SK-N-SH (cell line): Measurements from ENCODE around the gene RBM10. TPM values are rescaled to one million over a fixed set of nuclear protein-coding genes. Genes with fewer than 3 reads are reported as not detected.
A peak's percentile ranks its signal among the peaks of the same experiment; 100 is the strongest.

Experiments
- CTCF ChIA-PET: fragments of 300-600, 350-600 bp; formaldehyde crosslinking; extraction: SDS; loops from one replicate; lab custom pipeline; 2021; lab: Yijun Ruan, JAX
- POLR2A ChIA-PET: fragments of 350-600 bp; sonication (Branson Sonifier 250); formaldehyde crosslinking; extraction: SDS; loops from one replicate; lab custom pipeline; 2020; ENCODE audit warnings: antibody characterized with exemption, inconsistent platforms; lab: Yijun Ruan, JAX
- DNase-seq: peaks from one replicate; pipeline ENCODE4 v3.0.0; 2012
- H2AFZ ChIP-seq: fragments of 200-600 bp; sonication (generic); 2 replicates; pipeline ENCODE4 v1.8.1; 2016; ENCODE audit warnings: antibody characterized with exemption, mild to moderate bottlenecking, low read depth
- H3F3A ChIP-seq: fragments of 200-600 bp; sonication (generic); replicated peaks from 2 replicates; pipeline ENCODE3; 2016; ENCODE audit warnings: antibody characterized with exemption, mild to moderate bottlenecking; ENCODE audit not compliant: insufficient read depth
- H3K27ac ChIP-seq, 2 experiments: fragments of 200-500 bp in 1 of 2; fragments of 200-600 bp in 1 of 2; sonication (Bioruptor generic) in 1 of 2; sonication (generic), shearing (Covaris generic) in 1 of 2; 2 replicates each; pipeline versions ENCODE4 v1.5.1 to v1.6.1; 2014 to 2016; ENCODE audit warnings: low read depth in 2 of 2, inconsistent platforms in 1 of 2, low read length in 1 of 2, mild to moderate bottlenecking in 1 of 2, mixed read lengths in 1 of 2
- H3K27me3 ChIP-seq: fragments of 200-600 bp; sonication (generic), shearing (Covaris generic); 2 replicates; pipeline ENCODE4 v1.6.1; 2016; ENCODE audit warnings: mixed run types; ENCODE audit not compliant: insufficient read depth
- H3K36me3 ChIP-seq, 2 experiments: fragments of 200-500 bp in 1 of 2; fragments of 200-600 bp in 1 of 2; sonication (Bioruptor generic) in 1 of 2; sonication (generic) in 1 of 2; replicated peaks in 1 of 2; 2 replicates each; pipeline versions ENCODE3 to v1.5.1; 2014 to 2016; ENCODE audit warnings: low read length in 1 of 2, mild to moderate bottlenecking in 1 of 2; ENCODE audit not compliant: insufficient read depth in 2 of 2, control insufficient read depth in 1 of 2
- H3K4me1 ChIP-seq, 2 experiments: fragments of 200-500 bp in 1 of 2; fragments of 200-600 bp in 1 of 2; sonication (Bioruptor generic) in 1 of 2; sonication (generic), shearing (Covaris generic) in 1 of 2; 2 replicates each; pipeline versions ENCODE4 v1.5.1 to v1.6.1; 2014 to 2016; ENCODE audit warnings: low read depth in 1 of 2, low read length in 1 of 2, mixed run types in 1 of 2; ENCODE audit not compliant: insufficient read depth in 2 of 2, control insufficient read depth in 1 of 2
- H3K4me2 ChIP-seq: fragments of 200-600 bp; sonication (generic), shearing (Covaris generic); 2 replicates; pipeline ENCODE4 v1.6.1; 2017; ENCODE audit warnings: mixed run types
- H3K4me3 ChIP-seq, 2 experiments: fragments of 200-500 bp in 1 of 2; fragments of 200-600 bp in 1 of 2; sonication (Bioruptor generic) in 1 of 2; sonication (generic), shearing (Covaris generic) in 1 of 2; 2 replicates each; pipeline versions ENCODE4 v1.5.1 to v1.8.1; 2014 to 2016; ENCODE audit warnings: low read depth in 2 of 2, inconsistent platforms in 1 of 2, low read length in 1 of 2, mild to moderate bottlenecking in 1 of 2, mixed read lengths in 1 of 2, moderate library complexity in 1 of 2
- H3K79me2 ChIP-seq: fragments of 200-600 bp; sonication (generic); 2 replicates; pipeline ENCODE4 v1.8.1; 2017; ENCODE audit warnings: mild to moderate bottlenecking; ENCODE audit not compliant: insufficient read depth
- H3K9ac ChIP-seq: fragments of 200-600 bp; sonication (generic); 2 replicates; pipeline ENCODE4 v1.6.1; 2017; ENCODE audit warnings: mixed run types
- H3K9me2 ChIP-seq: fragments of 200-600 bp; sonication (generic); 2 replicates; pipeline ENCODE4 v1.6.1; 2017; ENCODE audit warnings: mixed run types
- H3K9me3 ChIP-seq: fragments of 200-600 bp; sonication (generic); 2 replicates; pipeline ENCODE4 v1.6.1; 2017; ENCODE audit warnings: mixed run types, mild to moderate bottlenecking, moderate library complexity
- H4K20me1 ChIP-seq: fragments of 200-600 bp; sonication (generic); 2 replicates; pipeline ENCODE4 v1.6.1; 2017; ENCODE audit warnings: mild to moderate bottlenecking, mixed run types; ENCODE audit not compliant: insufficient read depth
- CHD2 ChIP-seq: fragments of 150-350 bp; IDR thresholded peaks from 2 replicates; pipeline ENCODE4 v1.6.1; 2018; ENCODE audit warnings: low read length; ENCODE audit not compliant: partially characterized antibody
- ELF1 ChIP-seq: IDR thresholded peaks from 2 replicates; pipeline ENCODE4 v1.4.0; 2012
- EZH2phosphoT487 ChIP-seq: fragments of 200-600 bp; sonication (generic); IDR thresholded peaks from 2 replicates; pipeline ENCODE4 v1.6.1; 2017; ENCODE audit warnings: low read depth, mixed run types, mild to moderate bottlenecking, antibody characterized with exemption, moderate library complexity, borderline replicate concordance
- FOSL2 ChIP-seq: IDR thresholded peaks from 2 replicates; pipeline ENCODE4 v1.4.0; 2012; ENCODE audit warnings: low read depth, mild to moderate bottlenecking, moderate library complexity, borderline replicate concordance
- FOXJ3 ChIP-seq: sonication (generic); formaldehyde crosslinking; IDR thresholded peaks from 2 replicates; pipeline ENCODE4 v1.5.1; 2020; ENCODE audit warnings: mild to moderate bottlenecking, missing genetic modification reagents
- FOXM1 ChIP-seq: IDR thresholded peaks from 2 replicates; pipeline ENCODE4 v1.4.0; 2012; ENCODE audit warnings: low read depth, mild to moderate bottlenecking
- GABPA ChIP-seq: IDR thresholded peaks from 2 replicates; pipeline ENCODE4 v1.4.0; 2012; ENCODE audit warnings: low read depth, mild to moderate bottlenecking
- GATA2 ChIP-seq: sonication (generic); formaldehyde crosslinking; IDR thresholded peaks from 2 replicates; pipeline ENCODE4 v1.5.0; 2020; ENCODE audit warnings: mild to moderate bottlenecking, missing genetic modification reagents
- IRF3 ChIP-seq: fragments of 150-350 bp; IDR thresholded peaks from 2 replicates; pipeline ENCODE4 v1.6.1; 2016; ENCODE audit warnings: mild to moderate bottlenecking, low read depth, low read length
- MAX ChIP-seq: IDR thresholded peaks from 2 replicates; pipeline ENCODE4 v1.4.0; 2012; ENCODE audit warnings: low read depth
- NFIC ChIP-seq: IDR thresholded peaks from 2 replicates; pipeline ENCODE4 v1.4.0; 2012; ENCODE audit warnings: borderline replicate concordance
- PBX3 ChIP-seq: IDR thresholded peaks from 2 replicates; pipeline ENCODE4; 2012
- POLR2AphosphoS5 ChIP-seq: IDR thresholded peaks from 2 replicates; pipeline ENCODE4 v1.6.1; 2012; ENCODE audit warnings: low read depth, low read length
- RAD21 ChIP-seq: IDR thresholded peaks from 2 replicates; pipeline ENCODE4 v1.6.1; 2012; ENCODE audit warnings: mild to moderate bottlenecking, low read length
- RCOR1 ChIP-seq: fragments of 150-350 bp; IDR thresholded peaks from 2 replicates; pipeline ENCODE4 v1.6.1; 2017; ENCODE audit warnings: antibody characterized with exemption, low read length
- RFX5 ChIP-seq: IDR thresholded peaks from 2 replicates; pipeline ENCODE4 v1.6.1; 2012; ENCODE audit warnings: mild to moderate bottlenecking, improper control_type of control experiment, low read length
- RXRA ChIP-seq: IDR thresholded peaks from 2 replicates; pipeline ENCODE4 v1.4.0; 2012; ENCODE audit warnings: low read depth, mild to moderate bottlenecking, borderline replicate concordance
- SMC3 ChIP-seq: IDR thresholded peaks from 2 replicates; pipeline ENCODE4 v1.6.1; 2012; ENCODE audit warnings: low read depth, low read length, improper control_type of control experiment
- TAF1 ChIP-seq: IDR thresholded peaks from 2 replicates; pipeline ENCODE4 v1.6.1; 2012; ENCODE audit warnings: low read depth, mild to moderate bottlenecking, low read length, moderate library complexity, borderline replicate concordance
- TCF12 ChIP-seq: IDR thresholded peaks from 2 replicates; pipeline ENCODE4 v1.4.0; 2012
- TEAD4 ChIP-seq: IDR thresholded peaks from 2 replicates; pipeline ENCODE4 v1.4.0; 2012; ENCODE audit warnings: mild to moderate bottlenecking, borderline replicate concordance; ENCODE audit not compliant: insufficient read depth
- USF1 ChIP-seq: IDR thresholded peaks from 2 replicates; pipeline ENCODE4 v1.4.0; 2012; ENCODE audit warnings: low read depth, borderline replicate concordance
- USF2 ChIP-seq: fragments of 150-350 bp; IDR thresholded peaks from 2 replicates; pipeline ENCODE4 v1.6.1; 2017; ENCODE audit warnings: antibody characterized with exemption, low read length, low read depth, borderline replicate concordance
- YY1 ChIP-seq: IDR thresholded peaks from 2 replicates; pipeline ENCODE4 v1.4.0; 2012; ENCODE audit warnings: low read depth, mild to moderate bottlenecking
- ZBTB33 ChIP-seq: IDR thresholded peaks from 2 replicates; pipeline ENCODE4 v1.4.0; 2012; ENCODE audit warnings: low read depth, borderline replicate concordance
- WGBS: methylation state at CpG from one replicate; pipeline ENCODE4 v1.1.6; 2017; ENCODE audit warnings: low lambda C conversion rate; 5-methylcytosine and 5-hydroxymethylcytosine counted together
- polyA plus RNA-seq, 3 experiments: library from polyadenylated mRNA; depleted of rRNA; stranded (reverse); fragments of >200 nt; gene quantifications; 2 replicates each; pipeline ENCODE4 v1.2.3, GENCODE V29; 2012

RBM10 gene
- polyA plus RNA-seq, 1 of the 3 experiments (the other 2 are of a cell fraction) = 34.4 TPM

GRCh38 chrX:47233333-47234113, 88.5 kb downstream of the RBM10 start:
- 1% methylated on average over 46 of the region's 51 CpGs for WGBS
- Histone ChIP-seq H2AFZ (peak overlapping the region; percentile 87), H3K9ac (peak overlapping the region; percentile 93)
- no peak for TF ChIP-seq RCOR1
- TF ChIP-seq ZBTB33 = no peak
- TF ChIP-seq PBX3 = no peak
- TF ChIP-seq IRF3 = no peak
- TF ChIP-seq ELF1 = no peak
- no peak for TF ChIP-seq POLR2AphosphoS5
- TF ChIP-seq TAF1 = peak; percentile 66; the same call in 1 of the 2 replicates
- peak; percentile 86 for TF ChIP-seq YY1
- TF ChIP-seq NFIC = no peak
- TF ChIP-seq RFX5 = peak; percentile 31; the same call in 1 of the 2 replicates
- no peak for TF ChIP-seq USF2
- no peak for TF ChIP-seq SMC3
- TF ChIP-seq EZH2phosphoT487 = no peak
- no peak for TF ChIP-seq RAD21
- no peak for TF ChIP-seq FOXJ3
- no peak for TF ChIP-seq FOXM1
- no peak for TF ChIP-seq RXRA
- TF ChIP-seq TEAD4 = no peak
- TF ChIP-seq USF1 = no peak
- TF ChIP-seq GABPA = no peak
- TF ChIP-seq CHD2 = peak; percentile 41
- no peak for TF ChIP-seq FOSL2
- no peak for TF ChIP-seq GATA2 (CRISPR knock-in tag)
- TF ChIP-seq TCF12 = no peak
- peak; percentile 40; the same call in 1 of the 2 replicates for TF ChIP-seq MAX

More at GRCh38 chrX:47233333-47234113, 88.5 kb downstream of the RBM10 start:
- peak overlapping the region; percentile 97 for H3K4me2 ChIP-seq
- H3K36me3 ChIP-seq = peaks cover 3 to 11% of the 10 kb centered on the region in 2 experiments
- H3K9me3 ChIP-seq = no peaks in the 10 kb centered on the region
- H3K27ac ChIP-seq = peak overlapping the region; percentile 92 to 97
- H3K4me1 ChIP-seq = peaks cover 0 to 10% of the 10 kb centered on the region in 2 experiments; a peak in 2 of 4 replicates
- ChIA-PET CTCF (no interaction called here), POLR2A (interaction anchor here (0.6 to 2.4 kb wide), 8 partner anchors 12 to 290 kb away, joined by 3 to 10 read pairs (median 4); partner anchors contain the start of genes NDUFB11 and RBM10)
- peaks cover 33% of the 10 kb centered on the region for H4K20me1 ChIP-seq
- peaks cover 23% of the 10 kb centered on the region for H3F3A ChIP-seq
- H3K4me3 ChIP-seq = peak overlapping the region; percentile 78 to 83
- peak; percentile 92 for DNase-seq
- no peaks in the 10 kb centered on the region for H3K27me3 ChIP-seq
- H3K9me2 ChIP-seq = no peaks in the 10 kb centered on the region
- peaks cover 49% of the 10 kb centered on the region for H3K79me2 ChIP-seq
